Eye (tissue), 1 donor: Measurements from ENCODE around the gene ATP11A.
"Not testable (repeated sequence)": the region's sequence is repeated elsewhere in the genome, so short reads cannot be mapped to it uniquely, and the experiment has no call there.

ENCODE experiments used
- DNase-seq: peaks from one replicate; pipeline ENCODE4 v3.0.0-alpha.2; 2015

ATP11A gene

DNA sequence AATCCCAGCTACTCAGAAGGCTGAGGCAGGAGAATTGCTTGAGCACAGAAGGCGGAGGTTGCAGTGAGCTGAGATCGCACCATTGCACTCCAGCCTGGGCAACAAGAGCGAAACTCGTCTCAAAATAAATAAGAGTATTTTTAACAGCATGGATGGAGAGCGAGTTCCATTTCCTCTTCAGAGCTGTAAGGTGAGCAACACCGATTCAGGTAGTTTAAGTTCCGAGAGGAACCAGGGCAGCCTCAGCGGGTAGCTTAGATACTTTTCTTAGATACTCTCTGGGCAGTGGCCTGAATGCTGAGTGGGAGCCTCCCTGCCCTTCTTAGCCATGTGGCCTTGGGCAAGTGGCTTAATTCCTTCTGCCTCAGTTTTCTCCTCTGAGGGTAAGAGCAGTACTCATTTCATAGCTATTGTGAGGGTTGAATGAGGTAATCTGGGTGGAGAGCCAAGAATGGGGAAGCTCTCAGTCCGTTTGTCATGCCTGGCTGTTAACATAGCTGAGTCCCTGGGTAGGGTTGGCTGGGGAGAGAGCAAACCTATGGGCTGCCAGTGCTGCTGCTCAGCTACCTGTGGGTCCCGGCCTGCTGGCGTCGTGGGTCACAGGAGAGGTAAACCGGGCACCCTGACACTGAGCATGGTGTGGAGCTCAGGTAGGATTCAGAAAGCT, 4.1 kb downstream of the ATP11A start:
- DNase-seq, result no peak

DNA sequence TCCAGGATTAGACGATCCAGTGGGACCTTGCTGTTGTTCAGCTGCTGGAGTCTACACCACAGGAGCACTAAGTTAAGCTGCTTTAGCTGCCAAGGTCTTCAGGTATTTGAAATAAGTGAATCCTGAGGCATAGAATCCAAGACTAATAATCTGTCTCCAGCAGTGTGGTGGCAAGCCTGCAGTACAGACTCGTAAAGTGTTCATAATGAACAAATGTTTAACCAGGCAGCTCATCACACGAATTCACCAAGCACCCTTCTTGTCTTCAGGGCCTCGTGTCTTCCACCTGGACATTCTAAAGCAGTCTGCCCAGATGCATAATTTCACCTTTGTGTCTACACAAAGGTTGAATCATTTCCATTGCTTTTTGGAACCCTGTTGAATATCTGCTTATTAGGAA, 5.3 kb downstream of the ATP11A start:
- DNase-seq, result no peak

DNA sequence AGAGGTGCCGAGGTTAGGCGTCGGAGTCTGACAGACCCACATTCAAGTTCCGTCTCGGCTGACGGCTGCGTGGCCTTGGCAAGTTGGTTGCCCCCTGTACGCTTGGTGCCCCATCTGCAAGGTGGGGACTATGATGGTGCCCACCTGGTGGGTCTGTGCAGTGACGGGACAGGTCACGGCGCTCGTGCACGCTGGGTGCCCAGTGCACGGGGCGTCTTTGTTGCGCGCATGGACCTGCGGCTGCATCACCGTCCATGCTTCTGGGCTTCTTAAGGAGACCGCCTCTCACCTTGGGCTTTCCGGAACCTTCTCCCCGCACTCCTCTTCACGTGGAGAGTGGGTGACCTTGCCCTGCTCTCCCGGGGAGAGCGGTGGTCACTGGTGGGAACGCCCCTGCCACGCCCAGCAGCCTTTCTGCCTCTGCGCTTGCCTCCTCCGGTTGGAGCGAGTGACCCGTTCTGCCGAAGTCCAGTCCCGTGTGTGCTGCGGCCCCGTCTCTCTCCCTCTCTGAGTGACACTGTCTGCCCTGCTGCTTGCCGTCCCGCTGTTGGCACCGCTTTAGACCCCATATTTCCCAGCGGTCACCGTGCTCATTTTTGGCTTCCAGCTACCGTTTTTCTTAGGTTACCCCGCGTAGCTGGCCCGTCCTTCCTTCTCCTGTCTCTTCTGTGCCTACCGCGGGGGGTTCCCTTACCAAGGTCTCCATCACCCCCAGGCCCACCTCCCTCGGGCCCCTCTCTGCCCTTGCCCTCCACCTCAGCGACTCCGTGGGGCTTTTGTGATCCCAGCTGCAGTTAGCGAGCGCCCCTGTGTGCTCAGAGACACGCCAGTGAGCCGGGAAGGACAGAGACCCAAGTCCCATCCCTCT, 6.4 kb downstream of the ATP11A start:
- no peak for DNase-seq

DNA sequence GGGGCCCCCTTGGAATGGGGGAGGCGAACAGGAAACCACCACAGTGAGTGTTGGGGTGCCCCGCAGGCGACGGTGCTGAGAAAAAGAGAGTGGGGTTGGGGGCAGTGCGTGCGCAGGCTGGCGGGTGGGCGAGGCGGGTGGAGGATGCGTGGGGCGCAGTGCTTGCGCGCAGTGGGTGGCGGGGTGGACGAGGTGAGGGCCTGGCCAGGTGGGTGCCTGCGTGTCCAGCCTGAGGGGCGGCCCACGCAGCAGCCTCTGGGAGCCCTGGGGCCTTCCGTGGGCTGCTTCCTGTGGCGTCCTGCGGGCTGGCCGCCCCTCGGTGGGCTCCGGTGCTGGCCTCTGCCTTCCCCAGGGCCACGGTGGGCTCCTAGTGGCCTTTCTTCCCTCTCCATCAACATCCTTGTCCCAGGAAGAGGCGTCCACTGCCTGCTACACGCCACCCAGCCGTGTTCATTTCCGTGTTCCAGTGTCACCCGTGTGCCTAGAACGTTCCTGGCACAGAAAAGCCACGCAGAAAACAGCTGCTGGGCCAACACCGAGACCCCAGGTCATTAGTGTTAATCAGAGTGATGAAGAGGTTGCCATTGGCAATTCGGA, 7.1 kb downstream of the ATP11A start:
- DNase-seq, result no peak

DNA sequence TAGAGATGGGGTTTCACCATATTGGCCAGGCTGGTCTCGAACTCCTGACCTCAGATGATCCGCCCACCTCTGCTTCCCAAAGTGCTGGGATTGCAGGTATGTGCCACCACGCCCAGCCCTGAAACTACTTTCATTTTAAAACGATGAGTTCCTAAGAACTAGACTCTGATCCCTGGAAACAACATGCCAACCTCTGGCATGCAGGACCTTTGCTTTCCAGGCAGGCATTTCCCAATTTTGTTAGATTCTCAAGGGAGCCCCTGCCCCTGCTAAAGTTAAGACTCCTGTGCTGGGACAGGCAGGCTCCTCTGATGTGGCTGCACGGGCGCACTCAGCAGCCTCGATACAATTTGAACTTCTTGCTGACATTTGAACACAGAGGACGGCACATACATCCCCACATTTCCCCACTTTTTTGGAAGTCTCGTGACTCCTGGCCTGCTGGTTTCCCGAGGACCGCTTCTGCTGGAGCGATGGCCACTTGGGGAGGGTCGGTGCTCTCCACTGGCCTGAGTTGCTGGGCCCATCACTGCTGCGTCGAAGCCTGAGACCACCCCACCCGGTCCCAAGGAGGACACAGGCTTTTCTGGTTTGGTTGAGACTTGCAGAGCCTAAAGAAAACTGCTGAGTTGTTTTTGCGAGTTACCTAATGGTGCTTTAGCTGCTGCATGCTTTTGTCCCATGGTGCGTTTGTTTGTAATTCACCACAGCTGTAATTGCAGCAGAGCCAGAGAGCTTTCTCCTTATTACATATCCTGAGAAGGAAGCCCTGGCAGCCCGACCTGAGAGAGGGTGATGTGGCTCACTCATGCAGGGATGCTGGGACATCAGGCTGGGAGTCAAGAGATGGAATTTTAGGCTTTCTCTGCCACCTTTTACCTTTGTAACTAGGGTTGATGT, 8.2 kb downstream of the ATP11A start:
- peak; percentile 14 for DNase-seq

DNA sequence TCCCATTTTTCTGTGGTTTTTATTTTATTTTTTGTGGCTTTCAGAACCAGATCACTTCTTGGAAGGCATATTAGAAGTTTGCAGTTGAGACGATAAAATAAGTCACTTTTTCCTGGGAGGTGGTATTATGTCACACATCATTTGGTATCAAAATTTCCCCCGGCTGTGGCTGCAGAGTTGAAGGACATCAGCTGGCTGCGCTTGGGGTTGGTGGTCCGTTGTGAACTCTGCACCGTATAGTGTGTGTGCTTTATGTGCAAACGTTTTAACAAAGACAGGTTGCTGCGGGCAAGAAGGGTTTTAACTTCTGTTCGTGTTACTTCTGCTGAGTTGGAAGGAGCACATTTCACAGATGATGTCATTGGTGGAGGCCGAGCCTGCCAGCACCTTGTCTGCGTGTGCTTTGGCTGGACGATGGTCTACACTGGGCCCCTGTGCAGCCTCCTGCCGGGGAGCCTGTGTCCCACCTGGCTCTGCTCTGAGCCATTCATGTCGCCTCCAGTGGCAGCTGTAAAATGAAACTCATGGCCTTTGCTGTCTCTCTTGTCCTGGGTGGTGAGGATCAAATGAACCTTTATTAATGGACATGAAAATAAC, 9.6 kb downstream of the ATP11A start:
- peak; percentile 29 for DNase-seq

DNA sequence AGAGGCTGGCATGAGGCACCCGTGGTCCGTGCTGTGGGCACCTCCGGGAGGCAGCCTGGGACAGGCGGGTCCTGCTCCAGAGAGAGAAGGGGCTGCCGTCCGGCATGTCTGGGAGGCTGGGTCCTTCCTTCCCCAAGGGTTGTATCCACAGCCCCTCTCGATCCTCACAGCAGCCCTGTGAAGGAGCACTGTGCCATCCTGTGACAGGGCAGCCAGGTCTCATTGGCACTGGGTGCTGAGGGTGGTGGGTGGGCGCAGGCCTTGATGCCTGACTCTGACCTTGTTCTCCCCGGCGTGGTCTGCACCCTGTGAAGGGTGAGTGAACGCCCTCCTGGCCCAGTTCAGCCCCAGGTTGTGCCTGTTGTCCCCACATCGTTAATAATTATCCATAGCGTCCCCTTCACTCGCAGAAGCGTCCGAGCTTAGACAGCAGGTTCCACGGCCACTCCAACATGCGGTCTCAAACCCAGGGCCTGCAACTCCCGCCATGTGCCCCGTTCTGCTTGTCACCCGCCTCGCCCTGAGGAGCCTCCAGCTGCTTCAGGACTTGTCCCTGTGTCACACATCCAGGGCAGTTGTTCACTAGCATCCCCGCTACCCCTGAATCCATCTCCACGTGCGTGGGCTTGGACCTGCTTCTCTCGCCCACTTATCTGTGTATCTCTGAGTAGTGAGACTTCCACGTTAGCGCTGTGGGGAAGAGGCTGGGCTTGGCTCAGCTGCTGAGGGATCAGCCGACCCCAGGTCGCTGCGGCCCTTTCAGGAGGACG, 10.6 kb downstream of the ATP11A start:
- no peak for DNase-seq

DNA sequence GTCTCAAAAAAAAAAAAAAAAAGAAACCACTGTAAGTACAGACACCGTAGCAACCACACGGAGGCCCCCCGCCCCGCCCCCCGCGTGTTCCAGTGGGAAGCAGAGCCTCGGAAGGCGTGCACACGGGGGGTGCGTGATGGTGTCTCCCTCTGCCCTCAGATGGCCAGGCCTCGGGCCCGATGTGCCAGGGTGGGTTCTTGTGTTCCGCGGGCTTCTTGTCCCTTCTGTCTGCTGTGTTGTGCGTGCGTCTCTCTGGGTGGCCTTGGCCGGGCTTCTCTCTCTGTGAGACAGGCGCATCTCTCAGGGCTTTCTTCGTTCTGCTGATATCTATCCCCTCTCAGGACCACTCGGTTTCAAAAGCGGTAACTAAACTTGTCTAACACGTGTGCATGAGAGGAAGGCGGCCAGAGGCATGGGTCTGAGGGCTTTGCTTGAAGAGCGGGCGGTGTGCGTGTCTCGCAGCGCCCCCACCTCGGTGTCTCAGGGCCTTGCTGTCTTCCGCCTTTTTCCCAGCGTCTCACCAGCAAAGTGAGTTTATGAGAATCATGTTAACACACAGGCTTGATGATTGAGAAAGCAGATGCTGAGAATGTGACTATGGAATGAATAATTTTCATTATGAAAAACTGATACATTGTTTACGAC, 12.6 kb downstream of the ATP11A start:
- DNase-seq, result no peak

DNA sequence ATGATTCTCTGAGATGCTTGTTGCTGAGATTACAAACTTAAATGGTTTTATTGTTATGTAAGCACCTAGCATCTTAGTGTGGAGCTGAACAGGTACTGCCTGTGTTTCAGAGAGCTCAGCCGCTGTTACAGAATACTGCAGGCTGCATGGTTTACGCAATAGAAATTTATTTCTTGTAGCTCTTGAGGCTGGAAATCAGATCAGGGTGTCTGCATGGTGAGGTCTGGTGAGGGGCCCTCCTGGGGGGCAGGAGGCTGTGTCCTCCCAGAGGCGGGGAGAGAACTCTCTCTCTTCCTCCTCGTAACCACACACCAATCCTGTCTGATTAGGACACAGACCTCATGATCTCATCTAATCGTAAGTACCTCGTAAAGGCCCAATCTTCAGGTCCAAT, 13.1 kb downstream of the ATP11A start:
- no peak for DNase-seq

DNA sequence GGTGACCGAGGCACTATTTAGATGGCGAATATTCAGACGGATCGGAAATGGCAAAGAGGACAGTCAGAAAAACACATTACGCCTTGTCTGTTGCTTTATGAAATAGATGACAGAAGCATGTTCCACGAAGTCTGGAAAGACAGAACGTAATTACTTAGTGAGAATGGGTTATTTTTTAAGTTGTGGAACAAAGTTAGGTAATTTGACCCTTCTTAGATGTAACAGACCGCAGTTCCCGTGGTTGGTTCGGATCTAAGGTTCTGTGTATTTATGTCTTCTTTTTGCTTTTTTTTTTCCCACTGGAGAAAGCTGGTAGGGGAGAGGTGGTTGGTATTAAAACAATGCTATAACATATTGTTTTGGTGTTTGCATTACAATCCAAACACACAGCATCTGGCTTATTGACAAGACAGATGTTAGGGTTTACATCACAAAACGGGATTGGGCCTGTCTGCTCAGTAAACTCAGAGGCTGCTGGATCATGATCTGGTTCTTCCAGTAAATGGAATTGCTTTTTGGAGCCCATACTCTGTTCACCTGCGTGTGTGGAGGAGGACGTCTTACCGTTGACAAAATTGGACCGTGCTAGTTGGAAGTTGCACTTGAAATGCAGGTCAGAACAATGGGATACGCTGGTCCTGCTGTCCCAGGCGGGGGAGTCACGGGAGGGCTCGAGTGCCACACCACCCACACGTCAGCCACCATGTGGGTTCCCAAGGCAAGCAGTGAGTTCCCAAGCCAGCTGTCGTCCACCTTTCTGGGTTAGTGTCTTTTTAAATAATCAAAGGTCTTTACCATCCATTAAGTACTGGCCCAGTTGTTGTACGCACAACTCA, 13.8 kb downstream of the ATP11A start:
- peak; percentile 19 for DNase-seq

DNA sequence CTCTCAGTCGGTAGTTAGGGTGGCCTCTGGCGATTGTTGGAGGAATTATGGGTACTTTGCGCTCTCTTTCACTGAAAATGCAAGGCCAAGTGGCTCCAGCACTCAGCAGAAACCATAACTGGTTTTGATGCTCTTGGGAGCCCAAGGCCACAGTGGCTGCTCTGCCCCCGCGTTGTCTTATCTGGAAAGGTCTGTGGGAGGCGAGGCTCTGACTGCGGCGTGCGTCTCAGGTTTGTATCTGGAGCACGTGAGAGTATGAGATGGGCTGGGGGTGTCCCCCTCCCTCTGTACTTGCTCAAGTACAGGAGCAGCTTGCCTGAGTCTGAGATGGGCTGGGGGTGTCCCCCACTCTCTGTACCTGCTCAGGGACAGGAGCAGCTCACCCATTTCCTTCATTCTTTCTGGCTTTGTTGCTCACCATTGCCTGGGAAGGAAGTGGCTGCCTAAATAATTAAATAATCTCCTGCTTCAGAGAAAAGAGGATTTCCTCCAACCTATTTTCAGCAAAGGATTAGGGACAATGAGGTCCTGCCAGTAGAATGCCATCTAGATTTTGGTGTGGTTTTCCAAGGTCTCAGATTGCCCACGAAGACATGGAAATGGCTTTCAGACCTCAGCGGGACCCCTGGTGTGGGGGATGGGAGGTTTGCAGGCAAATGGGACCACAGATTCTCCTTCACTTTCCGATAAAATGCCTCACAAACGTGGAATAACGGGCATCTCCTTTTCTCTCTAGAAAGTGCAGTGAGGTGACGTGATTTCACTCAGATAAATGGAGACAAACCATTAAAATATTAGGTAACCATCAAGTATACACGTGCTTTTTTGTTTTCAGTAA, 14.7 kb downstream of the ATP11A start:
- no peak for DNase-seq

DNA sequence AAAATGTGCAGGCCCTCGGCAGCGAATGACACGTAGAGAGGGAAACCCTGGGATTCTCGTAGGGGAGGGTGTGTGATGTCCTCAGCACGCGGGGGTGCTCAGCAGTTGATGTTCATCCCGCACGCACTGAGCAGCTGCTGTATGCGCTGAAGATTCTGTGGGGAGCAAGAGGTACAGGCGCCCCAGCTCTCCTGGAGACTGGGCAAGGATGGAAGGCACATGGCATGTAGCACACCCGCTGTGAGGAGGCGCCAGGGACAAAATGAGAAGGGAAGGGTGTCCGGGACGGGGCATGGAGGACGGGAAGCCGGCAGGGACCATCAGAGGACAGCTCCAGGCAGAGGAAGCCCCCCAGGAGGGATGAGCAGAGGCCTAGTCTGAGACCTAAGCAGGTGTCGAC, 15.4 kb downstream of the ATP11A start:
- no peak for DNase-seq

DNA sequence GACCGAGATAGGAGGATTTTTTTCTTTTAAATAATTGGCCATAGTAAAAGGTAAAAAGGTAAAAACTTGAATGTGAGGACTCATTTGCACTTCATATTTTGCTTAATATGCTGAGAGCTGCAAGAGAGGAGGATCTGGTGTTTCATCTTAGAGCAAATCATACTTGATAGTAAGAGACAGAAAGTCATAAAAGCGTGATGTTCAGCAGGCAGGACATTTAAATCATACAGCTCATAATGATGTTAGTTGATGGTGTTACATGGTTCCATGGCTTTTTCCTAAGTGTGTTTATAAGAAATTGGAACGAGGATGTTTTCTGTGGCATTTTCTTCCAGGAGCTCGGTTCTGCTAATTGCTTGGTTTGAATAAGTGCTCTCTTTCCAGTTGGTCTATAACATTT, 16.3 kb downstream of the ATP11A start:
- no peak for DNase-seq

DNA sequence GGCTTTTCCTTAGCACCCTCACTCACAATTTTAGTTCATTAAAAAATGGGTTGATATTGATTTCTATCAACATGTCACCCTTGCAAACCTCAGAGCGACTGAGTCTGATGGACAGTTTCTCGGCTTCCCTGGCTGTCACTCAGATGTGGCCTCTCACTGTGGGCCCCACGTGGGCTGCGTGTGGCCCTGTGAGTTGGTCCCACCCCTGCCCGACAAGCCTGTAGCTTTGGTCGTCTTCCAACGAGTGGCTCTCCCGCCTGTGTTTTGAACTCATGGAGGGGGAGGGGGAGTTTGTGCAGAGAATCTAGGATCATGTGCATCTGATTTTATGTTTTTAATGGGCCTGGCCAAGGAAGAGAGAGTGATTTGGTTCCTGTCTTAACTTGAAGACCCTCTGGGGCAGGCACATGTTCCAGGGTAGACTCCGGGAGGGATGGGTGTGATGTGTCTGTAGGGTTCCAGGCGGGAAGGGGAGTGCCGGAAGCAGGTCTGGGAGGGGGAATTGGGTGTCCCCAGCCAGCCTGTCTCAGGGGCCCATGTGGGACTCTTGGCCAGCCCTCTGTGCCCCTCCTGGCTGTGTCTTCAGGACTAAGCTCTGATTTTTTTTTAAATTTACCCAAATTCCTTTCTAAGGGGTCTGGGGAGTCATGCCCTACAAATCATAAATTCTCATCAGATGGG, 18.9 kb downstream of the ATP11A start:
- DNase-seq, result no peak

DNA sequence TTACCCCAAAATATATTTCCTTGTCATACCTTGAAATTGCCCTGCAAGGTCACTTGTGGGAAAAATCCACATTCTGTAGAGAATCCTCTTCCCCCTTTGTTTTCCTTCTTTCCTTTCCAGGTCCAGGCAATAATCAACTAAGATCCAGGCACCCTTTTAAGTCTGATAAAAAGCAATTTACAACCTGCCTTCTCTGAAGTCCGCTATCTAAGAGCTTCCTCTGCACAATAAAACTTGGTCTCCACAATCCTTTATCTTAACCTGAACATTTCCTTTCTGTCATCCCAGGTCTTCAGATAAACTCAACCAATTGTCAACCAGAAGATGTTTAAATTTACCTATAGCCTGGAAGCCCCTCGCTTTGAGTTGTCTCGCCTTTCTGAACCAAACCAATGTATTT, 19.5 kb downstream of the ATP11A start:
- DNase-seq, result not testable (repeated sequence)

DNA sequence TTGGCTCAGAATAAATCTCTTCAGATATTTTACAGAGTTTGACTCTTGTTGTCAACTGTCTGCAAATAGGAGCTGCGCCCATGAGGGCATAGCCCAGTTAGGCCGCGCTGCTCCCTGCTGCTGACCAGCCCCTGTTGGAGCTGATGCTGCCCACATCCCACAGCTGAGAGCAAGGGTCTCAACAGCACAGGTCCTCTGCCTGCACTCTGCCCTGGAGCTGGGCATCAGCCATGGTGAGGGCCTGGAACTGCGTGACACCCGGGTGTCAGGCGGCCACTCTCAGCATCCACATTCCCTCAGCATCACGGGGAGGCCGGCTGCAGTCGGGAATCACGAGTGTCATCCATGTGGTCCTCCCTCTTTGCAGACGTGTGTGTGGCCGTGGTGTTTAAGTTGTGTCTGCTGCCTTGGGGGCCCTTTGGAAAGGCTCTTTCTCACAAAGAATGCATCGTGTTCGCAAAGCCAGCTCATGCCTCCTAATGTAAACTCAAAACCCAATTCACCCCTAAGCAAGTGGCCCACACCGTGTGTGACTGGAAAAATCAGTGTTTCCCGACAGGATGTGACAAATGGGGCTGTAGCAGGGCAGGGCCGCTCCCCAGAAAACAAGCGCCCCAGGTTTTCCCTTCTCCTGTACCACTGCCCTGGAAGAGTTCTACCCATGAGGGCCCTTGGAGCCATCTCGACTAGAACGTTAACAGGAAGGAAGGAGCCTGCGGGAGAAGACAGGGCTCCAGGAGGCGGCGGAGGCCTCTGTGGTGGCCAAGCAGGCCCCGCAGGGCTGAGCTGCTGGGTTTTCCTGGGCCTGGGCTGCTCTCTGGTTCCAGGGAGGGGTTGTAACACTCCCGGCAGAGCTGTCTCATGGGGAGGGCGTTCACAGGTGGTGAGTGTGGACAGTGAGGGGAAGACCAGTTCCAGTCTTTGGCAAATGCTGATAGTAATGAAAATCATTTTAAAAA, 20.3 kb downstream of the ATP11A start:
- no peak for DNase-seq

DNA sequence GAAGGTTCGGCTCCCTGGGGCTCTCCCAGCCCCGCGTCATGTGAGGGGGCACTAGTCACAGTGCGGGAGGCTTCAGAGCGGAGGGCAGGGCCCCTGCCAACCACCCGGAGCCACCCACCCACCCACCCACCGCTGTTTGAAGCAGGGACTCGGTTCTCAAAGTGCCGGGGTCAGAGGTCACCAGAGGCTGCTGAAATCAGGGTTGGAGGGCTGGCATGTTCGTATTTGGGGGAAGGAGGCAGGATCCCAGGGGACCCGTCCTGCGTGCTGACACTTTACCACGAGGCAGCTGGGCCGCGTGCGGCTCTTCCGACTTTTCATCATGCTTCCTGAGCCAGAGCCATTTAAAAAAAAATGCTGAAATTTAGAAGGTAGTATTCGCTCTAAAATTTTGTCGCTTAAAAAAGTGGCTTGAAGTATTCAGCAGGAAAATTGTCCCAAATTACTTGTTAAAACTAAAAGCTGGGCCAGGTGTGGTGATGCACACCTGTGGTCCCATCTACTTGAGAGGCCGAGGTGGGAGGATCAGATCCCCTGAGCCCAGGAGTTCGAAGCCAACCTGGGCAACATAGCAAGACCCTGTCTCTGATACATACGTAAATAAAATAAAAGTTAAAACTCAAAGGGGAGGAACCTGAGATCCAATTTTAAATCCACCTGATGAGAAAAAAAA, 21.2 kb downstream of the ATP11A start:
- no peak for DNase-seq
